HepG2 (cell line): ENCODE results near the gene DHX8. TPM values are rescaled to one million over a fixed set of nuclear protein-coding genes. Genes with fewer than 3 reads are reported as not detected.

ENCODE experiments used
- ATAC-seq: fragments of 200-7000 bp; cut with Tn5 transposase; 3 replicates; pipeline ENCODE4 v1.9.1; 2020; ENCODE audit warnings: mild to moderate bottlenecking, moderate library complexity
- BruUV-seq: library from RNA; stranded (reverse); fragments of 400-500 nt; replicated peaks from 2 replicates; lab custom pipeline; 2021; lab: Mats Ljungman, UMichigan
- CTCF ChIA-PET: fragments of 300-600 bp; formaldehyde crosslinking; extraction: SDS; loops from one replicate; lab custom pipeline; 2021; ENCODE audit warnings: low total read pairs, inconsistent platforms, low intra/inter-chr PET ratio; lab: Yijun Ruan, JAX
- POLR2A ChIA-PET: fragments of 350-600 bp; sonication (Branson Sonifier 250); formaldehyde crosslinking; loops from one replicate; lab custom pipeline; 2020; ENCODE audit warnings: antibody characterized with exemption, inconsistent platforms; lab: Yijun Ruan, JAX
- DNase-seq: peaks from one replicate; pipeline ENCODE4 v3.0.0-alpha.2; 2015; ENCODE audit warnings: low spot score
- FAIRE-seq: peaks from 3 replicates; lab custom pipeline; 2011; peaks lifted over from hg19 to GRCh38; lab: Jason Lieb, UNC
- H2AFZ ChIP-seq: one replicate; pipeline ENCODE4 v1.6.1; 2011; ENCODE audit warnings: low read length, inconsistent platforms
- H3K27ac ChIP-seq: fragments of 300-600 bp; 3 replicates; pipeline ENCODE4 v1.8.0; 2011; ENCODE audit warnings: mixed run types, mild to moderate bottlenecking, mixed read lengths, low read length, inconsistent platforms; ENCODE audit not compliant: insufficient read depth; ENCODE audit errors: extremely low read length
- H3K27me3 ChIP-seq, 2 experiments: fragments of 200-600 bp in 1 of 2; 2 replicates in 1 of 2; 3 replicates in 1 of 2; pipeline versions ENCODE4 v1.6.0 to v1.8.0; 2011; ENCODE audit warnings: low read length in 2 of 2, mild to moderate bottlenecking in 2 of 2, moderate library complexity in 2 of 2, inconsistent platforms in 1 of 2; ENCODE audit not compliant: insufficient read depth in 2 of 2, control insufficient read depth in 1 of 2
- H3K36me3 ChIP-seq, 2 experiments: fragments of 200-600 bp in 1 of 2; replicated peaks in 1 of 2; 2 replicates in 1 of 2; 3 replicates in 1 of 2; pipeline versions ENCODE4 v1.5.1 to v1.8.0; 2011; ENCODE audit warnings: low read length in 2 of 2, inconsistent platforms in 1 of 2; ENCODE audit not compliant: insufficient read depth in 2 of 2, control insufficient read depth in 1 of 2
- H3K4me1 ChIP-seq: 2 replicates; pipeline ENCODE4 v1.5.1; 2012; ENCODE audit warnings: low read length, inconsistent platforms; ENCODE audit not compliant: insufficient read depth
- H3K4me2 ChIP-seq: 2 replicates; pipeline ENCODE4 v1.6.0; 2011; ENCODE audit warnings: low read depth, low read length, inconsistent platforms
- H3K4me3 ChIP-seq, 3 experiments: fragments of 200-600 bp in 1 of 3; sonication (generic), shearing (Covaris generic) in 1 of 3; replicated peaks in 1 of 3; 2 replicates each; pipeline ENCODE4 v1.5.1; 2011 to 2016; ENCODE audit warnings: low read length in 3 of 3, inconsistent platforms in 2 of 3, low read depth in 2 of 3, mild to moderate bottlenecking in 2 of 3, control low read depth in 1 of 3, mixed read lengths in 1 of 3; ENCODE audit not compliant: insufficient read depth in 1 of 3
- H3K79me2 ChIP-seq: one replicate; pipeline ENCODE4 v1.6.1; 2011; ENCODE audit warnings: low read length, inconsistent platforms; ENCODE audit not compliant: insufficient read depth
- H3K9ac ChIP-seq: 2 replicates; pipeline ENCODE4 v1.6.0; 2011; ENCODE audit warnings: mild to moderate bottlenecking, low read depth, low read length, inconsistent platforms; ENCODE audit not compliant: insufficient read depth
- H3K9me3 ChIP-seq: 2 replicates; pipeline ENCODE4 v1.5.1; 2012; ENCODE audit warnings: mild to moderate bottlenecking, low read length
- H4K20me1 ChIP-seq: 2 replicates; pipeline ENCODE4 v1.6.0; 2011; ENCODE audit warnings: inconsistent platforms, mild to moderate bottlenecking, low read length, moderate library complexity; ENCODE audit not compliant: insufficient read depth
- CHD4 ChIP-seq: fragments of 200-600 bp; sonication (generic); IDR thresholded peaks from 2 replicates; pipeline ENCODE4 v1.7.0; 2017; ENCODE audit warnings: mild to moderate bottlenecking, low read length, borderline replicate concordance
- EP300 ChIP-seq, 3 experiments: sonication (generic) in 1 of 3; formaldehyde crosslinking in 1 of 3; IDR thresholded peaks; 2 replicates each; pipeline versions ENCODE4 v1.5.1 to v1.6.1; 2011 to 2020; ENCODE audit warnings: low read depth in 2 of 3, low read length in 2 of 3, borderline replicate concordance in 1 of 3, improper control_type of control experiment in 1 of 3, mild to moderate bottlenecking in 1 of 3, missing genetic modification reagents in 1 of 3, moderate library complexity in 1 of 3
- ETV5 ChIP-seq: IDR thresholded peaks from 2 replicates; pipeline ENCODE4 v1.6.1; 2018; ENCODE audit warnings: missing biosample characterization, missing genetic modification reagents, inconsistent platforms, borderline replicate concordance
- GFI1 ChIP-seq: sonication (generic); formaldehyde crosslinking; IDR thresholded peaks from 2 replicates; pipeline ENCODE4 v1.5.0; 2020; ENCODE audit warnings: missing genetic modification reagents, mild to moderate bottlenecking, borderline replicate concordance
- GLI4 ChIP-seq: sonication (generic); formaldehyde crosslinking; IDR thresholded peaks from 2 replicates; pipeline ENCODE4 v1.5.1; 2020; ENCODE audit warnings: missing genetic modification reagents, mild to moderate bottlenecking, moderate library complexity, borderline replicate concordance
- RCOR2 ChIP-seq: IDR thresholded peaks from 2 replicates; pipeline ENCODE4 v1.6.1; 2016; ENCODE audit warnings: missing biosample characterization, missing genetic modification reagents
- SAP130 ChIP-seq: IDR thresholded peaks from 2 replicates; pipeline ENCODE4 v1.6.1; 2016; ENCODE audit warnings: low read depth
- SOX13 ChIP-seq, 3 experiments: fragments of 450-650 bp in 1 of 3; sonication (generic) in 1 of 3; formaldehyde crosslinking in 1 of 3; IDR thresholded peaks in 2 of 3; conservative IDR thresholded peaks in 1 of 3; 2 replicates each; pipeline versions ENCODE4 v1.5.0 to v1.6.1; 2016 to 2020; ENCODE audit warnings: antibody characterized with exemption in 1 of 3, mild to moderate bottlenecking in 1 of 3, missing compliant biosample characterization in 1 of 3, missing genetic modification reagents in 1 of 3, moderate library complexity in 1 of 3
- ZEB1 ChIP-seq: IDR thresholded peaks from 2 replicates; pipeline ENCODE4 v1.6.1; 2012; ENCODE audit warnings: mild to moderate bottlenecking, low read depth, inconsistent platforms; ENCODE audit not compliant: insufficient replicate concordance
- ZNF335 ChIP-seq: sonication (generic); formaldehyde crosslinking; IDR thresholded peaks from 2 replicates; pipeline ENCODE4 v1.4.0; 2020; ENCODE audit warnings: missing genetic modification reagents
- ZNF598 ChIP-seq: sonication (generic); formaldehyde crosslinking; IDR thresholded peaks from 2 replicates; pipeline ENCODE4 v1.5.1; 2020; ENCODE audit warnings: mild to moderate bottlenecking, missing genetic modification reagents, borderline replicate concordance
- ZNF747 ChIP-seq: sonication (generic); formaldehyde crosslinking; IDR thresholded peaks from 2 replicates; pipeline ENCODE4 v1.8.1; 2023; ENCODE audit warnings: missing genetic modification reagents, mild to moderate bottlenecking, borderline replicate concordance
- WGBS: methylation state at CpG from one replicate; pipeline ENCODE4 v1.1.6; 2017; ENCODE audit warnings: low lambda C conversion rate; 5-methylcytosine and 5-hydroxymethylcytosine counted together
- in situ Hi-C: cut with HindIII; loops from 2 replicates; pipeline ENCODE4 v1.10.0; 2017; ENCODE audit warnings: low pct_unique_long_range_greater_than_20kb; ENCODE audit not compliant: extremely low pct_ligation_motif_present
- intact Hi-C: fragments of 100-400 bp; cut with micrococcal nuclease; formaldehyde crosslinking; loops from one replicate; pipeline ENCODE4 v1.10.0; 2022; ENCODE audit not compliant: unreplicated experiment
- polyA plus RNA-seq, 8 experiments: library from polyadenylated mRNA; depleted of rRNA in 3 of 8; stranded (reverse) in 7 of 8; unstranded in 1 of 8; fragments of >200 nt; fragmentation: Illumina TruSeq in 4 of 8; extraction: Trizol in 4 of 8; gene quantifications; 2 replicates each; pipeline versions ENCODE4 v1.2.1 to v1.2.3, GENCODE V29; 2011 to 2016; ENCODE audit warnings: low read depth in 4 of 8, missing spikeins in 1 of 8, mixed read lengths in 1 of 8; ENCODE audit not compliant: insufficient read depth in 1 of 8
- total RNA-seq, 5 experiments: library from RNA; depleted of rRNA; stranded (reverse); fragments of >200 nt; fragmentation: Illumina TruSeq; extraction: Trizol; gene quantifications; 2 replicates each; pipeline ENCODE4 v1.2.3, GENCODE V29; 2016; ENCODE audit warnings: low read depth in 1 of 5
- TF ChIP-seq, protein P1 (sequence below): sonication (generic); formaldehyde crosslinking; IDR thresholded peaks from 2 replicates; pipeline ENCODE4 v1.4.0; 2020; ENCODE audit warnings: missing genetic modification reagents

DHX8 gene
- total and polyA plus RNA-seq, 2 of the 13 experiments (the other 11 are each of a cell fraction or from before 2014, with no cell fraction given) = 24.8 to 48.9 TPM

DNA sequence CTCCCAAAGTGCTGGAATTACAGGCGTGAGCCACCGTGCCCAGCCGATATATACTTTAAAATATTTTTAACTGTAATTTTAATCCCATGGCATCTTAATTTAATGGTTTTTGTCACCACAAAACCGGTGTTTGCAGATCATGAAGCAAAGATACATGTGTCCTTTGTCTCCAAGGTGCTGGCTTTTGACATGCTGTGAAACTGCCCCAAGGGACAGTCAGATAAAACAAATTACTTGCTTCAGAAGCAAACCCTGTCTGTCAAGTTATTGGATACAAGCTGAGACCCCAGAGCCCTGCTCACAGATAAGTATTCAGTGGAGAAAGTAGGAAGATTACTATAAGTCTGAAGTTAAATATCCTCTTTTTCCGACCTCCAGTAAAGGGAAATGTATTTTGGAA is 45.1 kb upstream of the DHX8 start:
- no peak overlapping the region for H3K9ac ChIP-seq
- H4K20me1 ChIP-seq = no peaks in the 10 kb centered on the region
- peaks cover 55% of the 10 kb centered on the region for H3K4me1 ChIP-seq
- no peak overlapping the region for H2AFZ ChIP-seq
- H3K4me2 ChIP-seq = peak overlapping the region; percentile 3; the same call in 1 of the 2 replicates
- H3K36me3 ChIP-seq = no peaks in the 10 kb centered on the region
- in situ Hi-C loops = no loop called here
- ChIA-PET CTCF (no interaction called here), POLR2A (interaction anchor here (1.1 to 2.7 kb wide), 3 partner anchors 11 to 40 kb away, joined by 4 to 11 read pairs (median 7); partner anchors contain the start of gene ARL4D)
- no peak overlapping the region for H3K4me3 ChIP-seq
- WGBS = 65% methylated on average over 5 of the region's 5 CpGs
- intact Hi-C loops = no loop called here
- FAIRE-seq (no peak), ATAC-seq (no peak), DNase-seq (no peak)
- BruUV-seq = no TSS peak
- H3K79me2 ChIP-seq = no peaks in the 10 kb centered on the region
- H3K27ac ChIP-seq = no peak overlapping the region
- no peak for TF ChIP-seq ZNF747 (CRISPR knock-in tag)
- TF ChIP-seq ETV5 (CRISPR knock-in tag) = no peak
- TF ChIP-seq ZNF335 (CRISPR knock-in tag) = no peak
- TF ChIP-seq CHD4 = no peak
- TF ChIP-seq GFI1 (CRISPR knock-in tag) = no peak
- no peak for TF ChIP-seq ZEB1
- no peak for TF ChIP-seq RCOR2
- no peak for TF ChIP-seq EP300 (IDR thresholded peaks at IDR 0.05; ENCODE audit: low read depth in 2 of 2, low read length in 2 of 2)
- TF ChIP-seq EP300 (CRISPR knock-in tag; IDR thresholded peaks at IDR 0.05; ENCODE audit: borderline replicate concordance) = no peak
- no peaks in the 10 kb centered on the region for H3K9me3 ChIP-seq
- H3K27me3 ChIP-seq = no peaks in the 10 kb centered on the region

DNA sequence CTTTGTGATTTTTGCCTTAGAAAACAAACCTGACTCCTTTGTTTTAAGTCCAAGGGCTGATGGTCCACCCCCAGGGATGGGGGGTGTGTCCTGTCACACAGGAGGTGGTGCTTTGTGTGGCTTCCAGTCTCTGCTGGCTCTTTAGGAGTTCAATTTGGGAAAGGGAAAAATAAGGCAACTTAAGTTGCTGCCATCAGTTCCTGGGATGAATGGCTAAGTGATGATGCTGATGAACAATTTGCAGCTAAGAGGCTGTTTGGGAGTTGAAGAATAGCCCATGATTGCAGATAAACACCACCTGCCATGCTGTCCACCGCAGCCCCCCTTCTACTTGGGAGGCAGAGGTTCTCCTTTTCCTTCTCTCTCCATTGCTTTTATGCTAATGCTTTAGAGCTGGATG is 44.7 kb upstream of the DHX8 start:
- CTCF ChIA-PET = no interaction called here
- H3K9me3 ChIP-seq = no peaks in the 10 kb centered on the region
- DNase-seq (no peak), FAIRE-seq (peak; percentile 36), ATAC-seq (peak; percentile 38; the same call in 1 of the 3 replicates)
- no peak overlapping the region for H3K9ac ChIP-seq
- H3K4me3 ChIP-seq = no peak overlapping the region
- no peak overlapping the region for H3K27ac ChIP-seq
- in situ Hi-C loops = no loop called here
- H2AFZ ChIP-seq = no peak overlapping the region
- H3K27me3 ChIP-seq = no peaks in the 10 kb centered on the region
- no peaks in the 10 kb centered on the region for H4K20me1 ChIP-seq
- intact Hi-C loops = no loop called here
- peak overlapping the region; percentile 3; the same call in 1 of the 2 replicates for H3K4me2 ChIP-seq
- TF ChIP-seq SOX13 (IDR thresholded peaks at IDR 0.05) (no peak), SOX13 (CRISPR knock-in tag; conservative IDR thresholded peaks at IDR 0.05 in 1 of 2, IDR thresholded peaks at IDR 0.05 in 1 of 2) (0 out of 4 replicates have a peak, but pooled peaks of 1 of the 2 experiments have one; percentile 7), GLI4 (CRISPR knock-in tag) (no peak), ZNF598 (CRISPR knock-in tag) (no peak), SAP130 (peak; percentile 24; the same call in 1 of the 2 replicates)
- TF ChIP-seq, protein P1, sequence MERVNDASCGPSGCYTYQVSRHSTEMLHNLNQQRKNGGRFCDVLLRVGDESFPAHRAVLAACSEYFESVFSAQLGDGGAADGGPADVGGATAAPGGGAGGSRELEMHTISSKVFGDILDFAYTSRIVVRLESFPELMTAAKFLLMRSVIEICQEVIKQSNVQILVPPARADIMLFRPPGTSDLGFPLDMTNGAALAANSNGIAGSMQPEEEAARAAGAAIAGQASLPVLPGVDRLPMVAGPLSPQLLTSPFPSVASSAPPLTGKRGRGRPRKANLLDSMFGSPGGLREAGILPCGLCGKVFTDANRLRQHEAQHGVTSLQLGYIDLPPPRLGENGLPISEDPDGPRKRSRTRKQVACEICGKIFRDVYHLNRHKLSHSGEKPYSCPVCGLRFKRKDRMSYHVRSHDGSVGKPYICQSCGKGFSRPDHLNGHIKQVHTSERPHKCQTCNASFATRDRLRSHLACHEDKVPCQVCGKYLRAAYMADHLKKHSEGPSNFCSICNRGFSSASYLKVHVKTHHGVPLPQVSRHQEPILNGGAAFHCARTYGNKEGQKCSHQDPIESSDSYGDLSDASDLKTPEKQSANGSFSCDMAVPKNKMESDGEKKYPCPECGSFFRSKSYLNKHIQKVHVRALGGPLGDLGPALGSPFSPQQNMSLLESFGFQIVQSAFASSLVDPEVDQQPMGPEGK (CRISPR knock-in tag) = peak; percentile 43; the same call in 1 of the 2 replicates
- BruUV-seq = no TSS peak
- H3K79me2 ChIP-seq = no peaks in the 10 kb centered on the region
- 93% methylated on average over 1 of the region's 1 CpG for WGBS
- POLR2A ChIA-PET = interaction anchor here (1.1 to 2.7 kb wide), 3 partner anchors 10 to 40 kb away, joined by 4 to 11 read pairs (median 7); partner anchors contain the start of gene ARL4D
- H3K36me3 ChIP-seq = no peaks in the 10 kb centered on the region
- peaks cover 55% of the 10 kb centered on the region for H3K4me1 ChIP-seq
